ENCODE measurements around the gene GPR39.

The GPR39 gene

GRCh38 chr2:132564065-132564464 is 147.5 kb downstream of the GPR39 start:
- DNase-seq (ENCODE audit: low read depth in 2 of 2): no peak

- no peak for DNase-seq (ENCODE audit: low read depth in 2 of 2)
These were observed 149.8 kb downstream of the GPR39 start for GRCh38 chr2:132566379-132566778.

GRCh38 chr2:132567682-132568081 is 151.1 kb downstream of the GPR39 start:
- DNase-seq (ENCODE audit: low read depth in 2 of 2): no peak

- no peak for DNase-seq (ENCODE audit: low read depth in 2 of 2)
These were observed 152.1 kb downstream of the GPR39 start for GRCh38 chr2:132568656-132569055.

- no peak for DNase-seq (ENCODE audit: low read depth in 2 of 2)
These were observed 156.9 kb downstream of the GPR39 start for GRCh38 chr2:132573444-132574007.

- DNase-seq (ENCODE audit: low read depth in 2 of 2): no peak
These were observed 161.1 kb downstream of the GPR39 start for GRCh38 chr2:132577686-132578085.

GRCh38 chr2:132581591-132581990 is 165.0 kb downstream of the GPR39 start:
- no peak for DNase-seq (ENCODE audit: low read depth in 2 of 2)

GRCh38 chr2:132581991-132582738 is 165.6 kb downstream of the GPR39 start:
- DNase-seq (ENCODE audit: low read depth in 2 of 2): no peak

GRCh38 chr2:132583666-132584360 is 167.2 kb downstream of the GPR39 start:
- no peak for DNase-seq (ENCODE audit: low read depth in 2 of 2)

- no peak for DNase-seq (ENCODE audit: low read depth in 2 of 2)
These were observed 168.6 kb downstream of the GPR39 start for GRCh38 chr2:132584976-132585817.

- DNase-seq (ENCODE audit: low read depth in 2 of 2): no peak
These were observed 169.5 kb downstream of the GPR39 start for GRCh38 chr2:132586101-132586511.

GRCh38 chr2:132586835-132587234 is 170.2 kb downstream of the GPR39 start:
- no peak for DNase-seq (ENCODE audit: low read depth in 2 of 2)

- no peak for DNase-seq (ENCODE audit: low read depth in 2 of 2)
These were observed 172.0 kb downstream of the GPR39 start for GRCh38 chr2:132588576-132588975.

- DNase-seq (ENCODE audit: low read depth in 2 of 2): no peak
These were observed 172.7 kb downstream of the GPR39 start for GRCh38 chr2:132589111-132589830.

- no peak for DNase-seq (ENCODE audit: low read depth in 2 of 2)
These were observed 173.4 kb downstream of the GPR39 start for GRCh38 chr2:132589966-132590365.

- DNase-seq (ENCODE audit: low read depth in 2 of 2): no peak
These were observed 176.6 kb downstream of the GPR39 start for GRCh38 chr2:132593171-132593570.

- DNase-seq (ENCODE audit: low read depth in 2 of 2): no peak
These were observed 178.6 kb downstream of the GPR39 start for GRCh38 chr2:132595186-132595585.

- DNase-seq (ENCODE audit: low read depth in 2 of 2): no peak
These were observed 179.1 kb downstream of the GPR39 start for GRCh38 chr2:132595693-132596092.

GRCh38 chr2:132597166-132597565 is 180.6 kb downstream of the GPR39 start:
- DNase-seq (ENCODE audit: low read depth in 2 of 2): no peak

GRCh38 chr2:132597831-132598230 is 181.2 kb downstream of the GPR39 start:
- DNase-seq (ENCODE audit: low read depth in 2 of 2): no peak

- no peak for DNase-seq (ENCODE audit: low read depth in 2 of 2)
These were observed 181.9 kb downstream of the GPR39 start for GRCh38 chr2:132598536-132598935.

All from stimulated activated CD8-positive, alpha-beta memory T cell treated with anti-CD3 and anti-CD28 coated beads, Interleukin-7, amount 100 ng/mL, for 1 hour (primary cell).